HG03097 (cell line): ENCODE results near the gene CMTM8.

Source experiments
- ATAC-seq: cut with Tn5 transposase; IDR thresholded peaks from one replicate; pipeline ENCODE4 v1.9.1; 2021; ENCODE audit not compliant: unreplicated experiment, low FRiP score

Gene CMTM8

GRCh38 chr3:32274306-32274705 lies 35.8 kb downstream of the CMTM8 start:
- ATAC-seq = no peak

- ATAC-seq = no peak
Observed at GRCh38 chr3:32275506-32275905, 37.0 kb downstream of the CMTM8 start.

GRCh38 chr3:32276279-32276841 lies 37.9 kb downstream of the CMTM8 start:
- ATAC-seq = no peak

- no peak for ATAC-seq
Observed at GRCh38 chr3:32278714-32279113, 40.2 kb downstream of the CMTM8 start.

- no peak for ATAC-seq
Observed at GRCh38 chr3:32280262-32280910, 41.9 kb downstream of the CMTM8 start.

GRCh38 chr3:32281570-32282106 lies 43.2 kb downstream of the CMTM8 start:
- ATAC-seq = no peak

- no peak for ATAC-seq
Observed at GRCh38 chr3:32282578-32283154, 44.2 kb downstream of the CMTM8 start.

- no peak for ATAC-seq
Observed at GRCh38 chr3:32283304-32283703, 44.8 kb downstream of the CMTM8 start.

GRCh38 chr3:32284443-32285212 lies 46.1 kb downstream of the CMTM8 start:
- ATAC-seq = no peak

GRCh38 chr3:32285891-32286290 lies 47.4 kb downstream of the CMTM8 start:
- no peak for ATAC-seq

GRCh38 chr3:32288819-32289218 lies 50.3 kb downstream of the CMTM8 start:
- ATAC-seq = no peak

GRCh38 chr3:32290619-32291018 lies 52.1 kb downstream of the CMTM8 start:
- ATAC-seq = no peak

GRCh38 chr3:32292085-32292796 lies 53.8 kb downstream of the CMTM8 start:
- ATAC-seq = no peak

GRCh38 chr3:32293903-32294302 lies 55.4 kb downstream of the CMTM8 start:
- ATAC-seq = no peak

GRCh38 chr3:32296251-32297204 lies 58.0 kb downstream of the CMTM8 start:
- ATAC-seq = peak; percentile 57

- no peak for ATAC-seq
Observed at GRCh38 chr3:32297366-32297765, 58.9 kb downstream of the CMTM8 start.

- ATAC-seq = no peak
Observed at GRCh38 chr3:32301426-32301825, 62.9 kb downstream of the CMTM8 start.

- no peak for ATAC-seq
Observed at GRCh38 chr3:32302601-32303398, 64.3 kb downstream of the CMTM8 start.

- no peak for ATAC-seq
Observed at GRCh38 chr3:32303399-32303747, 64.9 kb downstream of the CMTM8 start.
